Dermis microvascular lymphatic vessel endothelial cell (primary cell): ENCODE results near the gene ZNF506. TPM values are rescaled to one million over a fixed set of nuclear protein-coding genes. Genes with fewer than 3 reads are reported as not detected.
"Not testable (repeated sequence)": the region's sequence is repeated elsewhere in the genome, so short reads cannot be mapped to it uniquely, and the experiment has no call there.

Experiments
- DNase-seq, 2 donors: peaks; one replicate each; pipeline versions ENCODE4 v3.0.0 to v3.0.0-alpha.2; 2010; ENCODE audit warnings: low read depth in 2 of 2
- total RNA-seq: library from RNA; depleted of rRNA; stranded (reverse); fragments of >200 nt; gene quantifications from 2 replicates; pipeline ENCODE4 v1.2.1, GENCODE V29; 2014

Gene ZNF506
- total RNA-seq, result 5.5 and 9.7 TPM in 2 replicates

GRCh38 chr19:19821366-19821951, at the start of gene ZNF506:
Gene ZNF506 (minus strand): TSS chr19:19821750. CDS start chr19:19821603, 147 bp downstream.
- DNase-seq, result peak; percentile 95 to 97

- not testable (repeated sequence) for DNase-seq
Observed at GRCh38 chr19:19870086-19870485, 48.5 kb upstream of the ZNF506 start.

- DNase-seq, result peak in 1 of 2 donors; percentile 33
Observed at GRCh38 chr19:19866611-19867248, 45.2 kb upstream of the ZNF506 start.

GRCh38 chr19:19865750-19866610, 44.4 kb upstream of the ZNF506 start, which contains the start of gene ZNF253:
Gene ZNF253 (plus strand): TSS chr19:19865882. CDS start chr19:19865997, 115 bp downstream.
- peak; percentile 93 to 97 for DNase-seq

GRCh38 chr19:19860756-19861390, 39.3 kb upstream of the ZNF506 start:
- no peak for DNase-seq

GRCh38 chr19:19858751-19859150, 37.2 kb upstream of the ZNF506 start:
- DNase-seq, result no peak

GRCh38 chr19:19851740-19852139, 30.2 kb upstream of the ZNF506 start:
- not testable (repeated sequence) for DNase-seq

GRCh38 chr19:19849056-19849455, 27.5 kb upstream of the ZNF506 start:
- no peak for DNase-seq

- DNase-seq, result no peak
Observed at GRCh38 chr19:19847781-19848180, 26.2 kb upstream of the ZNF506 start.

GRCh38 chr19:19835560-19836038, 14.0 kb upstream of the ZNF506 start:
- DNase-seq, result no peak

GRCh38 chr19:19826875-19827274, 5.3 kb upstream of the ZNF506 start:
- no peak for DNase-seq

GRCh38 chr19:19823916-19824315, 2.4 kb upstream of the ZNF506 start:
- DNase-seq, result no peak

GRCh38 chr19:19821976-19822375, 426 bp upstream of the ZNF506 start:
- DNase-seq, result not testable (repeated sequence)

- DNase-seq, result no peak
Observed at GRCh38 chr19:19820774-19821320, 703 bp downstream of the ZNF506 start.

- no peak for DNase-seq
Observed at GRCh38 chr19:19817357-19817756, 4.2 kb downstream of the ZNF506 start.

- DNase-seq, result no peak
Observed at GRCh38 chr19:19816679-19817078, 4.9 kb downstream of the ZNF506 start.

GRCh38 chr19:19811999-19812398, 9.6 kb downstream of the ZNF506 start:
- not testable (repeated sequence) for DNase-seq

- no peak for DNase-seq
Observed at GRCh38 chr19:19805480-19805879, 16.1 kb downstream of the ZNF506 start.

GRCh38 chr19:19788015-19788414, 33.5 kb downstream of the ZNF506 start:
- no peak for DNase-seq

- DNase-seq, result not testable (repeated sequence)
Observed at GRCh38 chr19:19785476-19785875, 36.1 kb downstream of the ZNF506 start.

- no peak for DNase-seq
Observed at GRCh38 chr19:19782783-19783182, 38.8 kb downstream of the ZNF506 start.
